PFSK-1 (cell line): ENCODE results near the gene XIST.

Experiments used
- POLR2AphosphoS5 ChIP-seq: IDR thresholded peaks from 2 replicates; pipeline ENCODE4 v1.6.1; 2012; ENCODE audit warnings: low read depth, mild to moderate bottlenecking, control low read depth, low read length, moderate library complexity
- TAF1 ChIP-seq: IDR thresholded peaks from 2 replicates; pipeline ENCODE4 v1.6.1; 2012; ENCODE audit warnings: low read length, control low read depth, borderline replicate concordance; ENCODE audit not compliant: insufficient read depth
- TF ChIP-seq, protein P1 (sequence below), 2 experiments: IDR thresholded peaks; 2 replicates each; pipeline versions ENCODE4 v1.6.1 to v1.8.0; 2011 to 2012; ENCODE audit warnings: low read depth in 2 of 2, low read length in 2 of 2, control low read depth in 1 of 2, inconsistent platforms in 1 of 2, mild to moderate bottlenecking in 1 of 2, moderate library complexity in 1 of 2; ENCODE audit not compliant: insufficient read depth in 1 of 2

DNA sequence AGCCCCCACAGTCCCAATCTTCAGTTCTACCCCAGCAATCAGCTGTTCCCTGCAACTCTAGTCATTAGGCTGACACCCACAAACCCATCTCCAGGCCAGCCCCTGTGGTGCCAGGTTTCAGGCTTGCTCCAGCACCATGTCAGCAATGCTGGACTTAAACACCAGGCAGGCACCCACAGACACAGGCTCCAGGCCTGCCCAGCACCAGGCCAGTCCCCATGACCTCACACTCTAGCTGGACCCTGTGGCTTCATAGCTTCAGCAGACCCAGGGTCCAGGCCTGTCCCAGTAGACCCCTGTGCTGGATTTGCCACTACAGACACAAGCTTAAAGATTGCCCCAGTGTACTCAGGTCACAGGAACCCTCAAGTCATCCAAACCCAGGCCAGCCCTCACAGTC is 10.8 kb upstream of the XIST start:
- TF ChIP-seq TAF1 (no peak), POLR2AphosphoS5 (no peak)
- TF ChIP-seq, protein P1, sequence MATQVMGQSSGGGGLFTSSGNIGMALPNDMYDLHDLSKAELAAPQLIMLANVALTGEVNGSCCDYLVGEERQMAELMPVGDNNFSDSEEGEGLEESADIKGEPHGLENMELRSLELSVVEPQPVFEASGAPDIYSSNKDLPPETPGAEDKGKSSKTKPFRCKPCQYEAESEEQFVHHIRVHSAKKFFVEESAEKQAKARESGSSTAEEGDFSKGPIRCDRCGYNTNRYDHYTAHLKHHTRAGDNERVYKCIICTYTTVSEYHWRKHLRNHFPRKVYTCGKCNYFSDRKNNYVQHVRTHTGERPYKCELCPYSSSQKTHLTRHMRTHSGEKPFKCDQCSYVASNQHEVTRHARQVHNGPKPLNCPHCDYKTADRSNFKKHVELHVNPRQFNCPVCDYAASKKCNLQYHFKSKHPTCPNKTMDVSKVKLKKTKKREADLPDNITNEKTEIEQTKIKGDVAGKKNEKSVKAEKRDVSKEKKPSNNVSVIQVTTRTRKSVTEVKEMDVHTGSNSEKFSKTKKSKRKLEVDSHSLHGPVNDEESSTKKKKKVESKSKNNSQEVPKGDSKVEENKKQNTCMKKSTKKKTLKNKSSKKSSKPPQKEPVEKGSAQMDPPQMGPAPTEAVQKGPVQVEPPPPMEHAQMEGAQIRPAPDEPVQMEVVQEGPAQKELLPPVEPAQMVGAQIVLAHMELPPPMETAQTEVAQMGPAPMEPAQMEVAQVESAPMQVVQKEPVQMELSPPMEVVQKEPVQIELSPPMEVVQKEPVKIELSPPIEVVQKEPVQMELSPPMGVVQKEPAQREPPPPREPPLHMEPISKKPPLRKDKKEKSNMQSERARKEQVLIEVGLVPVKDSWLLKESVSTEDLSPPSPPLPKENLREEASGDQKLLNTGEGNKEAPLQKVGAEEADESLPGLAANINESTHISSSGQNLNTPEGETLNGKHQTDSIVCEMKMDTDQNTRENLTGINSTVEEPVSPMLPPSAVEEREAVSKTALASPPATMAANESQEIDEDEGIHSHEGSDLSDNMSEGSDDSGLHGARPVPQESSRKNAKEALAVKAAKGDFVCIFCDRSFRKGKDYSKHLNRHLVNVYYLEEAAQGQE (IDR thresholded peaks at IDR 0.05; ENCODE audit: insufficient read depth in 1 of 2, low read depth in 2 of 2, low read length in 2 of 2): no peak
